Ureter (tissue), 1 donor: ENCODE data around the gene HOXC4. TPM values are rescaled to one million over a fixed set of nuclear protein-coding genes. Genes with fewer than 3 reads are reported as not detected.
"Not testable (repeated sequence)": the region's sequence is repeated elsewhere in the genome, so short reads cannot be mapped to it uniquely, and the experiment has no call there.

Experiments
- DNase-seq: peaks from one replicate; pipeline ENCODE4 v3.0.0-alpha.2; 2020; ENCODE audit warnings: low spot score
- total RNA-seq: library from RNA; stranded (reverse); gene quantifications from one replicate; pipeline ENCODE4 v1.2.4, GENCODE V29; 2023
- donor health status: DM: yes; HTN: yes; CAD: no.

HOXC4 gene
- total RNA-seq, 1 donor from 2014 or later, result 3.5 TPM

- no peak for DNase-seq
Measured at GRCh38 chr12:54040148-54040494, 13.5 kb upstream of the HOXC4 start.

- DNase-seq, result no peak
Measured at GRCh38 chr12:54040648-54041047, 13.0 kb upstream of the HOXC4 start.

- DNase-seq, result no peak
Measured at GRCh38 chr12:54041097-54041690, 12.4 kb upstream of the HOXC4 start.

GRCh38 chr12:54042033-54042432 is 11.6 kb upstream of the HOXC4 start:
- DNase-seq, result not testable (repeated sequence)

GRCh38 chr12:54042970-54043853 is 10.4 kb upstream of the HOXC4 start:
- DNase-seq, result no peak

- no peak for DNase-seq
Measured at GRCh38 chr12:54044425-54045103, 9.1 kb upstream of the HOXC4 start.

- DNase-seq, result no peak
Measured at GRCh38 chr12:54045401-54045800, 8.2 kb upstream of the HOXC4 start.

- DNase-seq, result no peak
Measured at GRCh38 chr12:54045868-54046521, 7.6 kb upstream of the HOXC4 start.

GRCh38 chr12:54046809-54047159 is 6.9 kb upstream of the HOXC4 start:
- DNase-seq, result no peak

GRCh38 chr12:54047160-54047963 is 6.3 kb upstream of the HOXC4 start:
- no peak for DNase-seq

GRCh38 chr12:54047964-54048303 is 5.7 kb upstream of the HOXC4 start:
- no peak for DNase-seq

GRCh38 chr12:54048406-54049093 is 5.1 kb upstream of the HOXC4 start:
- DNase-seq, result no peak

GRCh38 chr12:54049108-54049507 is 4.5 kb upstream of the HOXC4 start:
- DNase-seq, result no peak

GRCh38 chr12:54050482-54050810 is 3.2 kb upstream of the HOXC4 start:
- no peak for DNase-seq

- no peak for DNase-seq
Measured at GRCh38 chr12:54051026-54051842, 2.4 kb upstream of the HOXC4 start.

GRCh38 chr12:54051874-54052437 is 1.7 kb upstream of the HOXC4 start:
- no peak for DNase-seq

GRCh38 chr12:54052438-54053002 is 1.1 kb upstream of the HOXC4 start:
- DNase-seq, result no peak

- no peak for DNase-seq
Measured at GRCh38 chr12:54053003-54053750, 458 bp upstream of the HOXC4 start.

GRCh38 chr12:54054742-54055194 is 1.1 kb downstream of the HOXC4 start:
- DNase-seq, result no peak
